GM19238 (cell line): Measurements from ENCODE around the gene CAB39L.

Experiments
- DNase-seq: peaks from one replicate; pipeline ENCODE4 v3.0.0; 2011; ENCODE audit warnings: low spot score; ENCODE audit not compliant: insufficient read length

CAB39L gene

GRCh38 chr13:49443704-49444523 lies at the start of gene CAB39L, which contains the start of gene SETDB2:
TSS of gene CAB39L (minus strand) at chr13:49444064. CDS start at chr13:49382910, 61,154 bp downstream.
TSS of gene SETDB2 (plus strand) at chr13:49444274. CDS start at chr13:49451894, 7,620 bp downstream.
- DNase-seq, result peak; percentile 74

DNA sequence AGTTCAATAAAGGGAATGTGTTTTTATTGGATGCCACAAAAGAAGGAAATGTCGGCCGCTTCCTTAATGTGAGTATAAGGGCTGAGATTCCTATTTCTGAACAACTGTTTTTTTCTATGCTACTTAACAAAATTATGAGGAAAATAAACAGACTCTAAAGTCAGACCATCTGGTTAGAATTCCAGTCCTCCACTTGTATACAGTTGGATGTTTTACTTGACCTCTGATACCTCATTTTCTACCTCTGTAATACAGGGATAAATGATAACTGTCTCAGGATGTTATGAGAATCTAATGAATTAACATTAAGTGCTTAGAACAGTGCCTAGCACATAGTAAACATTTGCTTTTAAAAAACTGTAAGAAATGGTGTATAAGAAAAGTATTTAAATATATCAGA lies 44.7 kb upstream of the CAB39L start:
- DNase-seq, result no peak

DNA sequence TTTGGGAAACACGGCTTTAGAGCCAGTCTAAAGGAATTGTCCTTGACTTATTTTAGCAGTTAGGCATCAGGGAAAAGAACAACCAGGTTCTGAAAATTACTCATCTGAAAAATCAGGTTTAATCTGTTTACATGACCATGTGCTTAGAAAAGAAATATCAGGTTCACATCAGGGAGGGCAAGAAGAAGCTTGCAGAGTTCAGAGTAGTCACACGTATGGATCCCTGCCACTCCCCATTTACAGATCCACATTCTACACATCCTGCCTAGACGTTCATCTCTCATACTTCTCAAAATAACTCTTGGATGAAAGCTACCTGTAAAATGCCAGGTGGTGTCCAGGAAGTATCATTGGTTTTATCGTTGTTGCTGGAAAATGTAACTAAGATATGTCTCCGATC lies 37.9 kb upstream of the CAB39L start:
- DNase-seq, result no peak

DNA sequence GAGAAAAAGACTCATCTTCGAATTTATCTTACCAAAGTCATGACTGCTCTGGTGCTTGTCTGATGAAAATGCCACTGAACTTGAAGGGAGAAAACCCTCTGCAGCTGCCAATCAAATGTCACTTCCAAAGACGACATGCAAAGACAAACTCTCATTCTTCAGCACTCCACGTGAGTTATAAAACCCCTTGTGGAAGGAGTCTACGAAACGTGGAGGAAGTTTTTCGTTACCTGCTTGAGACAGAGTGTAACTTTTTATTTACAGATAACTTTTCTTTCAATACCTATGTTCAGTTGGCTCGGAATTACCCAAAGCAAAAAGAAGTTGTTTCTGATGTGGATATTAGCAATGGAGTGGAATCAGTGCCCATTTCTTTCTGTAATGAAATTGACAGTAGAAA lies 32.7 kb upstream of the CAB39L start:
- DNase-seq, result no peak

- DNase-seq, result no peak
These were observed 28.3 kb upstream of the CAB39L start for GRCh38 chr13:49472186-49472585.

DNA sequence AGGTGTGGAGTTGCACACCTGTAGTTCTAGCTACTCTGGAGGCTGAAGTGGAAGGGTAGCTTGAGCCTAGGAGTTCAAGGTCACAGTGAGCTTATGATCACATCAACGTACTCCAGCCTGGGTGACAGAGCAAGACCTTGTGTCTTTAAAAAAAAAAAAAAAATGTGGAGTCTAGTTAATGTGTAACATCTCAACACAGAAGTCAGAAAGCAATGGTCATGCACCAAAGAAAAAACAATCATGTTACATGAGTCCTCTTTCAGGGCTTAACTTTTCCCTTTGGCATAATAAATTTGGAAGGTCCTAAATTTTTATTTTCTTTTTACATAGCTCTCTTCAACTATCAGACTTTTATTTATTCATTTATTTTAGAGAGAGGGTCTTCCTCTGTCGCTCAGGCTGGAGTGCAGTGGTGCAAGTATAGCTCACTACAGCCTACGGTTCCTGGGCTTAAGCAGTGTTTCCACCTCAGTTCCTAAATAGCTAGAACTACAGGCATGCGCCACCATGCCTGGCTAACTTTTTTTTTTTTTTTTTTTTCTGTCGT lies 22.5 kb upstream of the CAB39L start:
- DNase-seq, result no peak

- no peak for DNase-seq
These were observed 20.9 kb upstream of the CAB39L start for GRCh38 chr13:49464621-49465325.

DNA sequence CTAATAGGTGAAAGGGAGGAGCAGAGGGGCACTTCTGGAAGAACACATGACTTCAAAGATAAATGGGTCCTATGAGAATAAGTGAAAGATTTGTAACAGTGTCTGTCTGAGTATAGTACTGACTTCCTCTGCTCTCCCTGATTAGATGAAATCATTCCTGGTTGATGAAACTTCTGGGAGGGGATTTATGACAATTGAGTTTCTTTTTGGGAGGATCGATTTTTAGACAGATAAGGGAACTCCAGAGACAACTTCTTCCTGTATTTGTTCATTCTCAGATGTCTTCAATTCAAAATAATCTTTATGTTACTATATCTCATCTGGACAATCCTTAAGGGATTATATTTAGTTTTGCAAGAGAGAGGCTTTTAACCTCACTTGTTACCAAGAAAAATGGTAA lies 20.2 kb upstream of the CAB39L start:
- no peak for DNase-seq

DNA sequence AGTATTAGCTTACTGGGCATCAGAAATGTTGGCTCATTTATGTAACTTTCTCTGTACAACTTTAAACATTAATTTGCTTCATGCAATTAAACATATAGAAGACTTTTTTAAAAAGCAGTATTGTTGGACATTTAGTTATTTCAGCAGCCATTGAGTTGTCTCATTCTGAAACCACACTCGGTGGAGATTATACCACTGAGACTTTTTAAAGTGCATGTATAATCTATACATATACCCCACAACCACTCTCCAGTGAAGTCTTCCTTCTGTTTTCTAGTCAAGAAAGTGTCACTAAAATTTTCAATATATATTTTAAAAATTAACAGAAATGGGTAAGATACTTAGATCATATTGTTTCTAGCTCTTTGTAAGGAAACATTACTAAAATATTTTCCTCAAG lies 15.7 kb upstream of the CAB39L start:
- DNase-seq, result no peak

DNA sequence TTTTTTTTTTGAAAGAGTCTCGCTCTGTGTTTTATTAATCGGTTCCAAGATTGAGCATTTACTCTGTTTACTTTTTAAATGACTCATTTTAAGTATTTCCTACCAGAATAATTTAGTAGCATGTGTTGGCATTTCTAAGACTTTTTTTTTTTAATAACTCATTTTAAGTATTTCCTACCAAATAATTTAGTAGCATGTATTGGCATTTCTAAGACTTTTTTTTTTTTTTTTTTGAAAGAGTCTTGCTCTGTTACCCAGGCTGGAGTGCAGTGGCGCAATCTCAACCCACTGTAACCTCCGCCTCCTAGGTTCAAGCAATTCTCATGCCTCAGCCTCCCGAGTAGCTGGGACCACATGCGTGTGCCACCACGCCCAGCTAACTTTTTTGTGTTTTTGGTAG lies 13.4 kb upstream of the CAB39L start:
- no peak for DNase-seq

DNA sequence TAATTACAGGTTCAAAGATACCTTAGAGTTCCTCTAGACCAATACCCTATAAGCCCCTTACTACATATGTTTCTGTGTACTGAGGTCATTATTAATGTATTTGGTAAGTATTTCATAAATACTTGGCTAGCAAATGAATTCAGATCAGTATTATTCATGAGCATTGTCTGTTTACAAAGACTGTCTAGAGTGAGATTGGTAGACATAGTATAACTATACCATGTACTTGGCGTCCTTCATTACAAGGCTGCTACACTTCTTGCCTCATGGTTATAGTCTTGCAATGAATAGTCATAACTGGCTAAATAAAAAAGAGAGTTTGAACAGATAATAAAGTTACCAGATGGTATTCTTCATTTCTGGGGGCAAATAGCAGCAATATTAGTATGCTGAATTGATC lies 12.3 kb upstream of the CAB39L start:
- DNase-seq, result no peak

- DNase-seq, result no peak
These were observed 11.1 kb upstream of the CAB39L start for GRCh38 chr13:49455007-49455398.

GRCh38 chr13:49454388-49455006 lies 10.6 kb upstream of the CAB39L start:
- DNase-seq, result no peak

DNA sequence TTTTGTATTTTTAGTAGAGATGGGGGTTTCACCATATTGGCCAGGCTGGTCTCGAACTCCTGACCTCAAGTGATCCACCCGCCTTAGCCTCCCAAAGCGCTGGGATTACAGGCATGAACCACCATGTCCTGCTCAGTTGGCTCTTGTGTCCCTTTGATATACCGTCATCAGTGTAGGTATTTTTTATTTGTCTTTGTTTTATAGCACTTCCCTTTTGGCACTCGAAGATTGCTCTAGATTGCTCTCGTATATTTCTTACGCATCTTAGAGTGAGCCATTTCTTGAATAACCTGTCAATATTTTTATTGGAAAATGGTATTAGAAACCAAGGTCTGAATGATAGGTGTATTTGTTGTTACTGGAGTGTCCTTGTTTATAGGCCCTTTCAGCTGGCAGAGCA lies 9.6 kb upstream of the CAB39L start:
- no peak for DNase-seq

DNA sequence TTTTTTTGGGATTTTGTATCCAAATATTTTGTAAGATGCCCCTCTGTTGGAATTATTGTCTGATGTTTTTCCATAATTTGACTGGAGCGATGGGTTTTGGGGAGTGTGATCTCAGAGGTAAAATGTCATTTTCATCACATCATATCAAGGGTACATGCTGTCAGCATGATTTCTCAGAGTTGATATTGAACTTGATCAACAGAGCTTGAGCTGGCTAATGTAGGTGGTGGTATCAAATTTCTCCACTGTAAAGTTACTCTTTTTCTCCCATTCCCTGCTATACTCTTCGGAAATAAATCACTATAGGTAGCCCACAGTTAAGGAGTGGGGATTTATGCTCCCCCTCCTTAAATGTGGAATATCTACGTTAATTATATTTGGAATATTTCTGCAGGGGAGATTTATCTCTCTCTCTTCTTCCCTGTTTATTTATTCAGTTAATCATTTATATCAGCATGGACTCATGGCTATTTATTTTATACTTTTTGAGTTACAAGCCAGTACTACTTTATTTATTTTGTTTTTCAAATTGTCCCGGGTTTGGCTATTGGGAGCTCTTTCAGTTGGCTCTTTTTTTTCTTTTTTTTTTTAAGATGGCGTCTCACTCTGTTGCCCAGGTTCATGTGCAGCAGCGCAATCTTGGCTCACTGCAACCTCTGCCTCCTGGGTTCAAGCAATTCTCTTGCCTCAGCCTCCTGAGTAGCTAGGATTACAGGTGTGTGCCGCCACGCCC lies 9.0 kb upstream of the CAB39L start:
- DNase-seq, result no peak

- DNase-seq, result no peak
These were observed 6.4 kb upstream of the CAB39L start for GRCh38 chr13:49450105-49450819.

DNA sequence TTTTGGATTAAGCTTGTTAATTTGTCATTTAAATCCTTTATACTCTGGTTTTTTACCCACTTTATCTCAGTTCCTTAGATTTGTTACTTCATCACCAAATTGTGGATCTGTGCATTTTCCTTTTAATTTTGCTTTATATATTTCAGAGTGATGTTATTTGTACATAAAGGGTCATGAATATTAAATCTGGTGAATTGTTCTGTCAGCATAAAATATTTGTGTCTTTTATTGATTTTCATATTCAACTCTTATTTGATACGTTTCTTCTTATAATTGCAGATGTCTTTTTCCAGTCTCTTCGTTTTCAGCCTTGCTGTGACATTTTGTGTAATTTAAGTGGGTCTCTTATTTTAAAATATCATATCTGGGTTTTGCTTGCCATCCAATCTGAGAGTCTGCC lies 4.9 kb upstream of the CAB39L start:
- DNase-seq, result no peak

- DNase-seq, result no peak
These were observed 2.6 kb upstream of the CAB39L start for GRCh38 chr13:49446473-49446872.

DNA sequence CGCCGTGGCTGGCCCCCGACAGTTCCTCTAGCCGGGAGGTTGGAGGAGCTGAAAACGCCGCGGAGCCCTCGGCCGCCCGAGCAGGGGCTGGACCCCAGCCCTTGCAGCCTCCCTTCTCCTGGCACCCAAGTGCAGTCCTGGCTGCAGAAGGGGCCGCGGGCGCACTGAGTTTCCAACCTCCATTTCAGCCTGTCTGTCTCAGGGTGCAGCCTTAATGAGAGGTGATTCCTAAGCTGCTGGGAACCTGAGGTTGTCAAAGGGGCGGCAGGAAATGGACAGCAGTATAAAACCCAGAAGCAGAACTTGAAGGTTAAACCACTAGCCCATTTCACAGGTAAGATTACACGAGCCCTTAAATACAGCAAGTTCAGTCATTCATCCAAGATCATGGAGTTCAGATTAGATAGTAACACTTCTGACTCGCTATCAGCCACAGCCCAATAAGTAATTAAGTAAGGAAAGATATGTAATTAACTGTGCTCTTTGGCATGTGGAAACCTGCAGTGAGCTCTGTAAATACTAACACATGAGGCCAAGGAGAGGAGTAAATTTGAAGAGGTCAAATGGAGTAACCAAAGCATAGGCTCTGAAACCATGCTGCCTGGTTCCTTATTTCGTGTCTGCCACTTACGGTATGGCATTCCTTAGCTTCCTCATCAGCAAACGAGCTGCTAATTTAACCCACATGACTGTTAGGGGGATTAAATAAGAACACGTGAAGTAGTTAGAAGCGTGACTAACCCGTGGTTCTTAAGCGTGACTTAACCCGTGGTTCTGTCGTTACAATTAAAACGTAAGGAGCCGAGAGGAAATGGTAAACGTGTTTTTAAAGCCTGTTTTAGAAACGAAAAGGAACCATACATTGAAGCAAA lies 896 bp upstream of the CAB39L start:
- no peak for DNase-seq

GRCh38 chr13:49443357-49443703 lies 534 bp downstream of the CAB39L start:
- DNase-seq, result no peak
